Fibroblast of the conjunctiva (primary cell): Measurements from ENCODE around the gene SHROOM3.
A peak's percentile ranks its signal among the peaks of the same experiment; 100 is the strongest.
"Not testable (repeated sequence)": the region's sequence is repeated elsewhere in the genome, so short reads cannot be mapped to it uniquely, and the experiment has no call there.

Experiments used
- DNase-seq: peaks from one replicate; pipeline ENCODE4 v3.0.0-alpha.2; 2010; ENCODE audit warnings: low read depth

The SHROOM3 gene

GRCh38 chr4:76594173-76594572 is 159.1 kb downstream of the SHROOM3 start:
- no peak for DNase-seq

- no peak for DNase-seq
Observed at GRCh38 chr4:76595435-76595834, 160.4 kb downstream of the SHROOM3 start.

GRCh38 chr4:76596713-76597112 is 161.7 kb downstream of the SHROOM3 start:
- no peak for DNase-seq

- no peak for DNase-seq
Observed at GRCh38 chr4:76597423-76597979, 162.5 kb downstream of the SHROOM3 start.

- DNase-seq, result no peak
Observed at GRCh38 chr4:76600447-76600846, 165.4 kb downstream of the SHROOM3 start.

GRCh38 chr4:76601791-76602190 is 166.8 kb downstream of the SHROOM3 start:
- no peak for DNase-seq

- DNase-seq, result no peak
Observed at GRCh38 chr4:76605099-76605563, 170.1 kb downstream of the SHROOM3 start.

- DNase-seq, result no peak
Observed at GRCh38 chr4:76606645-76607265, 171.7 kb downstream of the SHROOM3 start.

GRCh38 chr4:76607266-76607799 is 172.3 kb downstream of the SHROOM3 start:
- no peak for DNase-seq

- DNase-seq, result no peak
Observed at GRCh38 chr4:76607846-76608245, 172.8 kb downstream of the SHROOM3 start.

- not testable (repeated sequence) for DNase-seq
Observed at GRCh38 chr4:76608549-76608948, 173.5 kb downstream of the SHROOM3 start.

- no peak for DNase-seq
Observed at GRCh38 chr4:76610751-76611547, 175.9 kb downstream of the SHROOM3 start.

GRCh38 chr4:76611616-76612207 is 176.7 kb downstream of the SHROOM3 start:
- DNase-seq, result no peak

- peak; percentile 65 for DNase-seq
Observed at GRCh38 chr4:76614589-76614988, 179.6 kb downstream of the SHROOM3 start.

- DNase-seq, result no peak
Observed at GRCh38 chr4:76615999-76616398, 181.0 kb downstream of the SHROOM3 start.

- DNase-seq, result no peak
Observed at GRCh38 chr4:76616526-76616925, 181.5 kb downstream of the SHROOM3 start.

GRCh38 chr4:76620723-76621468 is 185.9 kb downstream of the SHROOM3 start:
- no peak for DNase-seq

- DNase-seq, result no peak
Observed at GRCh38 chr4:76622126-76622525, 187.1 kb downstream of the SHROOM3 start.

- DNase-seq, result no peak
Observed at GRCh38 chr4:76622717-76623116, 187.7 kb downstream of the SHROOM3 start.

- no peak for DNase-seq
Observed at GRCh38 chr4:76623217-76624045, 188.4 kb downstream of the SHROOM3 start.

- DNase-seq, result peak; percentile 84
Observed at GRCh38 chr4:76624241-76624681, 189.2 kb downstream of the SHROOM3 start.
